ENCODE measurements around the gene LRCOL1. TPM values are rescaled to one million over a fixed set of nuclear protein-coding genes. Genes with fewer than 3 reads are reported as not detected.

The LRCOL1 gene
- total RNA-seq, 1 experiment from 2014 or later: 0.24 TPM

DNA sequence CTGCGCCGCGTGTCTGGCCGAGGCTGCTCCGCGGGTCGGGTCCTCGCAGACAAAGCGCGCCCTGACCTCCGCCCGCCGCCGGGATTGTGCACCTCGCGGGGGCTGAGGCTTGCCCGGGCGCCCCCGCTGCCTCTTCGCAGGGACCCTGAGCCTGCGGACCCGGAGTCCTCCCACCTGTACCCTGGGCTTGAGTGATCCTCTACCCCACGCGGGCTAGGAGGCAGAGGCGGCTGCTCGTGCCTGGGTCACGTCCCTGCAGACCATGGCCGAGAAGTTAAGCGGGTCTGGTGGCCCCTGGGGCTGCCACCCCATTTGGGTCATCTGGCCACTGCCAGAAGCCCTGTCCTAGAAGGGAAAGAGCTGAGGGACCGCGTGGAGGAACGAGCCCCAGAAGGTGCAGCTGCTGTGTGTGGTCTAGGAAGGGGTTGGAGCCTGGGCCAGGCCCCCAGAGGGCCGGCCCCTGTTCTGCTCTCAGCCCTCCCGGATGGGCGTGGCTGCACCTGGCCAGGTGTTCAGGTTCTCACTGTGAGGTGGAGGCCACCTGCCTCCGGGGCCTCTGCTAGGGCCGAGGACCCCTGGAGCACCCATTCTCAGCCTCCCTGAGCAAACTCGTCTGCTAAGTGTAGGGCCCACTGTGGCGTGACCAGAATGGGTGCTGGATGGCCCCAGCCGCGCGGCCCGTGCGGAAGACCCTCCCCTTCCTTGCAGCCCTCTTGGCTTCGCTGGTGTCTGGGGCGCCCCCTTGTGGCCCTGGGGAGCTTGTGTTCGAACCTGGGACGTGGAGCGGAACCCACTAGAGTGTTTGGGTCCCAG is 49.6 kb downstream of the LRCOL1 start:
- ChIA-PET POLR2A (interaction anchor here (0.6 to 1.0 kb wide), 3 partner anchors 11 to 110 kb away, joined by 3 to 5 read pairs (median 3); no protein-coding TSS in a partner anchor), CTCF (interaction anchor here (0.6 to 2.5 kb wide), 55 partner anchors 9 to 1275 kb away, joined by 3 to 47 read pairs (median 5); partner anchors contain the start of genes GALNT9 and P2RX2)
- H3K27me3 Mint-ChIP-seq (ENCODE audit: low read depth): peaks cover 35% of the 10 kb centered on the region
- ATAC-seq (peak; percentile 75), DNase-seq (ENCODE audit: low spot score) (peak; percentile 91)
- peak overlapping the region; percentile 79 for H3K4me3 Mint-ChIP-seq
- no peaks in the 10 kb centered on the region for H3K9me3 Mint-ChIP-seq
- H3K4me1 Mint-ChIP-seq: peaks cover 2% of the 10 kb centered on the region; the same call in 1 of the 2 replicates
- no peak overlapping the region for H3K27ac Mint-ChIP-seq
- H3K36me3 Mint-ChIP-seq: peaks cover 4% of the 10 kb centered on the region; the same call in 1 of the 2 replicates
- no peak for TF ChIP-seq ZNF671 (CRISPR knock-in tag; IDR thresholded peaks at IDR 0.05)
- peak; percentile 50 for TF ChIP-seq ZNF423 (CRISPR knock-in tag; IDR thresholded peaks at IDR 0.05)
- no peak for TF ChIP-seq RORB (CRISPR knock-in tag; IDR thresholded peaks at IDR 0.05)
- TF ChIP-seq ELF4 (CRISPR knock-in tag; IDR thresholded peaks at IDR 0.05; ENCODE audit: low read depth): no peak
- no peak; the same call in 1 of the 2 replicates for TF ChIP-seq EMX1 (CRISPR knock-in tag; IDR thresholded peaks at IDR 0.05)
- TF ChIP-seq, protein P1, sequence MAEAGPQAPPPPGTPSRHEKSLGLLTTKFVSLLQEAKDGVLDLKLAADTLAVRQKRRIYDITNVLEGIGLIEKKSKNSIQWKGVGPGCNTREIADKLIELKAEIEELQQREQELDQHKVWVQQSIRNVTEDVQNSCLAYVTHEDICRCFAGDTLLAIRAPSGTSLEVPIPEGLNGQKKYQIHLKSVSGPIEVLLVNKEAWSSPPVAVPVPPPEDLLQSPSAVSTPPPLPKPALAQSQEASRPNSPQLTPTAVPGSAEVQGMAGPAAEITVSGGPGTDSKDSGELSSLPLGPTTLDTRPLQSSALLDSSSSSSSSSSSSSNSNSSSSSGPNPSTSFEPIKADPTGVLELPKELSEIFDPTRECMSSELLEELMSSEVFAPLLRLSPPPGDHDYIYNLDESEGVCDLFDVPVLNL (CRISPR knock-in tag; IDR thresholded peaks at IDR 0.05; ENCODE audit: borderline replicate concordance, low read depth): 0 out of 2 replicates have a peak, but pooled peaks have one; percentile 17
- no peak for TF ChIP-seq TEAD4 (CRISPR knock-in tag; IDR thresholded peaks at IDR 0.05)
- peak; percentile 34 for TF ChIP-seq NFYB (CRISPR knock-in tag; conservative IDR thresholded peaks at IDR 0.05; ENCODE audit: low read depth)
- TF ChIP-seq CREM (CRISPR knock-in tag; IDR thresholded peaks at IDR 0.05): no peak; the same call in 1 of the 2 replicates
- TF ChIP-seq MYBL2 (CRISPR knock-in tag; IDR thresholded peaks at IDR 0.05): peak; percentile 31; the same call in 1 of the 2 replicates
- TF ChIP-seq, protein P2, sequence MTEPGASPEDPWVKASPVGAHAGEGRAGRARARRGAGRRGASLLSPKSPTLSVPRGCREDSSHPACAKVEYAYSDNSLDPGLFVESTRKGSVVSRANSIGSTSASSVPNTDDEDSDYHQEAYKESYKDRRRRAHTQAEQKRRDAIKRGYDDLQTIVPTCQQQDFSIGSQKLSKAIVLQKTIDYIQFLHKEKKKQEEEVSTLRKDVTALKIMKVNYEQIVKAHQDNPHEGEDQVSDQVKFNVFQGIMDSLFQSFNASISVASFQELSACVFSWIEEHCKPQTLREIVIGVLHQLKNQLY (CRISPR knock-in tag; IDR thresholded peaks at IDR 0.05): no peak
- TF ChIP-seq HMGXB4 (CRISPR knock-in tag; IDR thresholded peaks at IDR 0.05): 0 out of 2 replicates have a peak, but pooled peaks have one; percentile 18
- TF ChIP-seq ZNF532 (CRISPR knock-in tag; IDR thresholded peaks at IDR 0.05; ENCODE audit: borderline replicate concordance): no peak
- TF ChIP-seq JUN (CRISPR knock-in tag; IDR thresholded peaks at IDR 0.05): no peak
- TF ChIP-seq, protein P3, sequence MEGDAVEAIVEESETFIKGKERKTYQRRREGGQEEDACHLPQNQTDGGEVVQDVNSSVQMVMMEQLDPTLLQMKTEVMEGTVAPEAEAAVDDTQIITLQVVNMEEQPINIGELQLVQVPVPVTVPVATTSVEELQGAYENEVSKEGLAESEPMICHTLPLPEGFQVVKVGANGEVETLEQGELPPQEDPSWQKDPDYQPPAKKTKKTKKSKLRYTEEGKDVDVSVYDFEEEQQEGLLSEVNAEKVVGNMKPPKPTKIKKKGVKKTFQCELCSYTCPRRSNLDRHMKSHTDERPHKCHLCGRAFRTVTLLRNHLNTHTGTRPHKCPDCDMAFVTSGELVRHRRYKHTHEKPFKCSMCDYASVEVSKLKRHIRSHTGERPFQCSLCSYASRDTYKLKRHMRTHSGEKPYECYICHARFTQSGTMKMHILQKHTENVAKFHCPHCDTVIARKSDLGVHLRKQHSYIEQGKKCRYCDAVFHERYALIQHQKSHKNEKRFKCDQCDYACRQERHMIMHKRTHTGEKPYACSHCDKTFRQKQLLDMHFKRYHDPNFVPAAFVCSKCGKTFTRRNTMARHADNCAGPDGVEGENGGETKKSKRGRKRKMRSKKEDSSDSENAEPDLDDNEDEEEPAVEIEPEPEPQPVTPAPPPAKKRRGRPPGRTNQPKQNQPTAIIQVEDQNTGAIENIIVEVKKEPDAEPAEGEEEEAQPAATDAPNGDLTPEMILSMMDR (IDR thresholded peaks at IDR 0.05): peak; percentile 91
- TF ChIP-seq USF1 (CRISPR knock-in tag; IDR thresholded peaks at IDR 0.05): no peak
- TF ChIP-seq ATF1 (CRISPR knock-in tag; IDR thresholded peaks at IDR 0.05): no peak
- TF ChIP-seq TEAD1 (CRISPR knock-in tag; IDR thresholded peaks at IDR 0.05): no peak
- TF ChIP-seq, protein P4, sequence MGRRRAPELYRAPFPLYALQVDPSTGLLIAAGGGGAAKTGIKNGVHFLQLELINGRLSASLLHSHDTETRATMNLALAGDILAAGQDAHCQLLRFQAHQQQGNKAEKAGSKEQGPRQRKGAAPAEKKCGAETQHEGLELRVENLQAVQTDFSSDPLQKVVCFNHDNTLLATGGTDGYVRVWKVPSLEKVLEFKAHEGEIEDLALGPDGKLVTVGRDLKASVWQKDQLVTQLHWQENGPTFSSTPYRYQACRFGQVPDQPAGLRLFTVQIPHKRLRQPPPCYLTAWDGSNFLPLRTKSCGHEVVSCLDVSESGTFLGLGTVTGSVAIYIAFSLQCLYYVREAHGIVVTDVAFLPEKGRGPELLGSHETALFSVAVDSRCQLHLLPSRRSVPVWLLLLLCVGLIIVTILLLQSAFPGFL (CRISPR knock-in tag; IDR thresholded peaks at IDR 0.05; ENCODE audit: borderline replicate concordance): no peak
- TF ChIP-seq FOXP1 (CRISPR knock-in tag; IDR thresholded peaks at IDR 0.05; ENCODE audit: borderline replicate concordance): peak; percentile 23; the same call in 1 of the 2 replicates
- 0 out of 2 replicates have a peak, but pooled peaks have one; percentile 16 for TF ChIP-seq FOXK1 (CRISPR knock-in tag; IDR thresholded peaks at IDR 0.05)
- 0 out of 2 replicates have a peak, but pooled peaks have one; percentile 22 for TF ChIP-seq ZNF263 (CRISPR knock-in tag; IDR thresholded peaks at IDR 0.05; ENCODE audit: low read depth)
- no peak for TF ChIP-seq NR1H2 (CRISPR knock-in tag; IDR thresholded peaks at IDR 0.05)
